DND-41 (cell line): Measurements from ENCODE around the gene MICAL3.

Experiments
- ATAC-seq: fragments of 200-7000 bp; cut with Tn5 transposase; 3 replicates; pipeline ENCODE4 v1.9.1; 2021; ENCODE audit warnings: low read depth; ENCODE audit not compliant: insufficient read depth
- DNase-seq: peaks from one replicate; pipeline ENCODE4 v3.0.0-alpha.2; 2020
- H2AFZ ChIP-seq: 2 replicates; pipeline ENCODE4 v1.6.0; 2012; ENCODE audit warnings: low read depth, low read length
- H3K27ac ChIP-seq: 2 replicates; pipeline ENCODE4 v1.5.1; 2012; ENCODE audit warnings: low read length, inconsistent platforms
- H3K27me3 ChIP-seq: fragments of 200-600 bp; sonication (generic); 2 replicates; pipeline ENCODE4 v1.6.0; 2012; ENCODE audit warnings: low read length, mild to moderate bottlenecking, inconsistent platforms; ENCODE audit not compliant: insufficient read depth, poor library complexity
- H3K36me3 ChIP-seq: 2 replicates; pipeline ENCODE4 v1.5.1; 2012; ENCODE audit warnings: low read length, inconsistent platforms; ENCODE audit not compliant: insufficient read depth
- H3K4me1 ChIP-seq: 2 replicates; pipeline ENCODE4 v1.5.1; 2012; ENCODE audit warnings: mild to moderate bottlenecking, low read length; ENCODE audit not compliant: insufficient read depth
- H3K4me2 ChIP-seq: 2 replicates; pipeline ENCODE4 v1.6.0; 2012; ENCODE audit warnings: mild to moderate bottlenecking, moderate library complexity, low read length, inconsistent platforms; ENCODE audit not compliant: insufficient read depth
- H3K4me3 ChIP-seq, 2 experiments: fragments of 200-600 bp in 1 of 2; shearing (Covaris generic) in 1 of 2; 2 replicates each; pipeline ENCODE4 v1.5.1; 2012 to 2016; ENCODE audit warnings: inconsistent platforms in 2 of 2, low read length in 2 of 2, mild to moderate bottlenecking in 2 of 2, low read depth in 1 of 2, moderate library complexity in 1 of 2
- H3K79me2 ChIP-seq: 2 replicates; pipeline ENCODE4 v1.6.0; 2012; ENCODE audit warnings: low read length, inconsistent platforms; ENCODE audit not compliant: insufficient read depth
- H3K9ac ChIP-seq: 2 replicates; pipeline ENCODE4 v1.6.0; 2012; ENCODE audit warnings: low read depth, mild to moderate bottlenecking, inconsistent platforms, low read length, moderate library complexity
- H3K9me3 ChIP-seq: 2 replicates; pipeline ENCODE4 v1.5.1; 2012; ENCODE audit warnings: low read length, moderate library complexity, mild to moderate bottlenecking, inconsistent platforms; ENCODE audit not compliant: insufficient read depth, severe bottlenecking
- H4K20me1 ChIP-seq: 2 replicates; pipeline ENCODE4 v1.6.0; 2012; ENCODE audit warnings: low read length; ENCODE audit not compliant: insufficient read depth
- EZH2 ChIP-seq: IDR thresholded peaks from 3 replicates; pipeline ENCODE4 v1.6.1; 2012; ENCODE audit warnings: borderline replicate concordance, low read depth, mild to moderate bottlenecking, moderate library complexity, low read length, inconsistent platforms; ENCODE audit not compliant: severe bottlenecking
- TF ChIP-seq, protein P1 (sequence below): IDR thresholded peaks from 2 replicates; pipeline ENCODE4 v1.5.1; 2012; ENCODE audit warnings: borderline replicate concordance, low read length, moderate library complexity, mild to moderate bottlenecking; ENCODE audit not compliant: poor library complexity, severe bottlenecking; ENCODE audit errors: extremely low read depth

The MICAL3 gene

DNA sequence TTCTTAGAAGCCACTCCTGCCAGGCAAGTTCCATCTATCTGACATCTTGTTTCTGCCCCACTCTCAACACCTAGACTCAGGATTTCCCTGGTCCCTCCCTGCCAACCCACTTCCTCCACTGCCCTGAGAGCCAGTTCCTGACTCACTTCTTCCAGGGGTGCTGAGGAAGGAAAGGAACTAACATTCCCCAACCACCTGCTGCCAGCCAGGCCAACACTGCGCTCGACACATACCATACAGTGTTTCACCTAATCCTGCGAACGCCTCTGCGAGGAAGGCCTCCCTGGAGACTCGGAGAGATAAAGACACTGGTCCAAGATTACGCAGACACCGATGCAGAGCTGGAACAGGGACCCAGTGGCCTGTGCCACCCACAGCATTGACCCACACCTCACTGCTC is 40.2 kb downstream of the MICAL3 start:
- ATAC-seq (no peak), DNase-seq (no peak)
- Histone ChIP-seq H4K20me1 (peaks cover 53% of the 10 kb centered on the region), H3K27me3 (no peaks in the 10 kb centered on the region), H3K9ac (no peak overlapping the region), H3K27ac (no peak overlapping the region), H3K9me3 (no peaks in the 10 kb centered on the region), H2AFZ (no peak overlapping the region), H3K79me2 (peaks cover 50% of the 10 kb centered on the region), H3K4me3 (no peak overlapping the region), H3K4me2 (no peak overlapping the region), H3K36me3 (no peaks in the 10 kb centered on the region), H3K4me1 (peaks cover 21% of the 10 kb centered on the region)
- TF ChIP-seq, protein P1, sequence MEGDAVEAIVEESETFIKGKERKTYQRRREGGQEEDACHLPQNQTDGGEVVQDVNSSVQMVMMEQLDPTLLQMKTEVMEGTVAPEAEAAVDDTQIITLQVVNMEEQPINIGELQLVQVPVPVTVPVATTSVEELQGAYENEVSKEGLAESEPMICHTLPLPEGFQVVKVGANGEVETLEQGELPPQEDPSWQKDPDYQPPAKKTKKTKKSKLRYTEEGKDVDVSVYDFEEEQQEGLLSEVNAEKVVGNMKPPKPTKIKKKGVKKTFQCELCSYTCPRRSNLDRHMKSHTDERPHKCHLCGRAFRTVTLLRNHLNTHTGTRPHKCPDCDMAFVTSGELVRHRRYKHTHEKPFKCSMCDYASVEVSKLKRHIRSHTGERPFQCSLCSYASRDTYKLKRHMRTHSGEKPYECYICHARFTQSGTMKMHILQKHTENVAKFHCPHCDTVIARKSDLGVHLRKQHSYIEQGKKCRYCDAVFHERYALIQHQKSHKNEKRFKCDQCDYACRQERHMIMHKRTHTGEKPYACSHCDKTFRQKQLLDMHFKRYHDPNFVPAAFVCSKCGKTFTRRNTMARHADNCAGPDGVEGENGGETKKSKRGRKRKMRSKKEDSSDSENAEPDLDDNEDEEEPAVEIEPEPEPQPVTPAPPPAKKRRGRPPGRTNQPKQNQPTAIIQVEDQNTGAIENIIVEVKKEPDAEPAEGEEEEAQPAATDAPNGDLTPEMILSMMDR: no peak
- TF ChIP-seq EZH2: no peak

DNA sequence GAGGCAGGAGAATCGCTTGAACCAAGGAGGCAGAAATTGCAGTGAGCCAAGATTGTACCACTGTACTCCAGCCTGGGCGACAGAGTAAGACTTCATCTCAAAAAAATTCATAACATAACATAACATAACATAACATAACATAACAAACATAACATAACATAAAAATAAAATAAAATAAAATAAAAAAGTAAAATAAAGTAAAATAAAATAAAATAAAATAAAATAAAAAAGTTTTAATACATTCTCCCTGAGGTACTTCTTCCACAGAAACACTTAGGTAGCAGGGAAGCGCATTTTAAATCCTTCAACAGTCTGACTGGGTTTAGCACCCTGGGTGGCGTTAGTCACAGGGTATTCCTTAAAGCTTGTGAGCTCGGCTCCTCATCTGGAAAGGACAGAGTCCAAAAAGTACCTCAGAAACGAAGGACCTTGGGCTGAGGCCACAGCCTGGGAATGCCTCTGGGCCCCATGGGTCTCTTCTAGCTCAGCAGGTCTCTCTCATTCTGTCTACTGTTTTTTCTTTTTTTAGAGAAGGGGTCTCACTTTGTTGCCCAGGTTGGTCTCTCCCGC is 41.7 kb downstream of the MICAL3 start:
- DNase-seq (no peak), ATAC-seq (no peak)
- Histone ChIP-seq H2AFZ (no peak overlapping the region), H3K27ac (no peak overlapping the region), H3K79me2 (peaks cover 52% of the 10 kb centered on the region), H3K4me2 (no peak overlapping the region), H4K20me1 (peaks cover 48% of the 10 kb centered on the region), H3K9me3 (no peaks in the 10 kb centered on the region), H3K9ac (no peak overlapping the region), H3K36me3 (no peaks in the 10 kb centered on the region), H3K4me1 (peaks cover 21% of the 10 kb centered on the region), H3K4me3 (no peak overlapping the region), H3K27me3 (no peaks in the 10 kb centered on the region)
- no peak for TF ChIP-seq EZH2
- TF ChIP-seq, protein P1: no peak

DNA sequence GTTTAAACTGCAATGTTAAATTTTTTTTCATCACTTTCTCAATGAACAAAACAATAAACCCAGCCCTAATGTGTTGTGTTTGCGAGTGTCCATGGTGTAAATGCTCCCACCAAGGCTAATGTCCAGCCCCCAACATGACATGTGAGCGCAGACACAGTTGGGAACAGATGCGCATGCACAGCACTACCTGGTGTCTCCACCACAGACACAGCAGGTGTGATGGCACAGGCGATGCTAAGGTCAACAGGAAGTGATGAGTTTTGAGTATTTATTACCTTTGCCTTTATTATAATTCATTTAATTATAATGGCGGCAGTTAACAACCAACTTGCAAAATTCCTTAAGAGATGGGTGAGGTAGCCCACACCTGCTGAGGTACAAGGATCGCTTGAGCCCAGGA is 42.9 kb downstream of the MICAL3 start:
- ATAC-seq (no peak), DNase-seq (no peak)
- Histone ChIP-seq H4K20me1 (peaks cover 40% of the 10 kb centered on the region), H3K9ac (no peak overlapping the region), H3K27ac (no peak overlapping the region), H3K36me3 (no peaks in the 10 kb centered on the region), H3K79me2 (peaks cover 53% of the 10 kb centered on the region), H3K4me3 (no peak overlapping the region), H3K4me1 (peaks cover 21% of the 10 kb centered on the region), H3K4me2 (peak overlapping the region; percentile 69; the same call in 1 of the 2 replicates), H3K27me3 (no peaks in the 10 kb centered on the region), H2AFZ (no peak overlapping the region), H3K9me3 (no peaks in the 10 kb centered on the region)
- TF ChIP-seq EZH2: no peak
- TF ChIP-seq, protein P1: no peak
